HG02852 (cell line): ENCODE results near the gene DMTF1.
"Not testable (repeated sequence)": the region's sequence is repeated elsewhere in the genome, so short reads cannot be mapped to it uniquely, and the experiment has no call there.

Experiments
- ATAC-seq: cut with Tn5 transposase; IDR thresholded peaks from one replicate; pipeline ENCODE4 v1.9.1; 2021; ENCODE audit warnings: mild to moderate bottlenecking, moderate library complexity; ENCODE audit not compliant: unreplicated experiment

DMTF1 gene

GRCh38 chr7:87220026-87220733 is 67.9 kb downstream of the DMTF1 start:
- ATAC-seq, result peak; percentile 32

- ATAC-seq, result no peak
Measured at GRCh38 chr7:87220734-87221215, 68.5 kb downstream of the DMTF1 start.

GRCh38 chr7:87223666-87224065 is 71.4 kb downstream of the DMTF1 start:
- ATAC-seq, result no peak

- no peak for ATAC-seq
Measured at GRCh38 chr7:87225696-87226095, 73.4 kb downstream of the DMTF1 start.

- ATAC-seq, result peak; percentile 75
Measured at GRCh38 chr7:87226495-87226894, 74.2 kb downstream of the DMTF1 start.

- ATAC-seq, result no peak
Measured at GRCh38 chr7:87231258-87231657, 79.0 kb downstream of the DMTF1 start.

GRCh38 chr7:87231711-87232110 is 79.5 kb downstream of the DMTF1 start:
- no peak for ATAC-seq

GRCh38 chr7:87234949-87235348 is 82.7 kb downstream of the DMTF1 start:
- ATAC-seq, result no peak

- ATAC-seq, result not testable (repeated sequence)
Measured at GRCh38 chr7:87238464-87239051, 86.3 kb downstream of the DMTF1 start.

- not testable (repeated sequence) for ATAC-seq
Measured at GRCh38 chr7:87245671-87246070, 93.4 kb downstream of the DMTF1 start.
